Endometrial microvascular endothelial cells (primary cell): ENCODE data around the gene SMOC1. TPM values are rescaled to one million over a fixed set of nuclear protein-coding genes. Genes with fewer than 3 reads are reported as not detected.

Experiments used
- in situ Hi-C: cut with HindIII; loops from 2 replicates; pipeline ENCODE4 v1.10.0; 2017; ENCODE audit warnings: low sequenced_read_pairs, low pct_unique_long_range_greater_than_20kb; ENCODE audit errors: inconsistent ontology term
- total RNA-seq: library from RNA; depleted of rRNA; stranded (reverse); fragments of >200 nt; gene quantifications from one replicate; pipeline ENCODE4 v1.2.3, GENCODE V29; 2015; ENCODE audit errors: inconsistent ontology term

Gene SMOC1
- total RNA-seq, 1 donor from 2014 or later, result not detected

DNA sequence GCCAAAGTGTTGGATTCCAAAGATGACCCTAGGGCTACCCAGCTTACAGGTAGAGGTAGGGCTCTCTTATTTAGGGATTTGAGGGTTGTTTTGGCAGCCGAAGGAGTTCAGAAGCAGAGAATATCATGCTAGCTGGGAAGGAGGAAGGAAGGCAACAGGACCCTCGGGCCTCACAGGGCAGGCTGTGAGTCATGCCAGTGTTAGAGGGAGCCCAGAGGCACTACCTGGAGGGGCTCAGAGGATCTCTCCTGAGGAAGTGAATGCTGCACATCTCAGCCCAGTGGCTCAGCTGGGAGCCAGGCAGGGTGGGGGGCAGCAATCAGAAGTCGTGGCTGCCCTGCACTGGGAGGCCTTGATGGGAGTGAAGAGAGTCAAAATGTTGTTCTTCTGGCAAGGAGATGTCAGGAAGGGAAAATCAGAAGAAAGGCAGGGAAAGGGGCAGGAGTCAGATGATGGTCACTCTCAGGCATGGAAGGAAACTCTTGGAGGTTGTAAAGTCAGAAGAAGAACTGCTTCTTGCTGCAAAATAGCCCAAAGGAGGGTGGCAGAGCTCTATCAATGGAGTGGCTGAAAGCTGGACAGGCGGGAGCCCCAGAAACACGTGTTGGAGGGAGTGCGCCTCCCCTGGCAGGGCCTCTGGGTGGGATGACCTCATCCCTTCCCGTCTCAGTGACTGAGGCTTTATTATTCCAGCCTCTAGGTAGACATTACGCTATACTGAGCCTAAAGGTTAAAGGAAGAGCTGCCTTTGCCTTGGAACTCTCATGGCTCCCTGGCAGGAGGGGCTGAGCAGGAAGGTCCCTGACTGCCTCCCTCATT is 141.3 kb downstream of the SMOC1 start:
- in situ Hi-C loops, result no loop called here

- in situ Hi-C loops, result no loop called here
Observed at GRCh38 chr14:70021548-70022220, 142.5 kb downstream of the SMOC1 start.

GRCh38 chr14:70022771-70023445 is 143.7 kb downstream of the SMOC1 start:
- in situ Hi-C loops, result no loop called here

DNA sequence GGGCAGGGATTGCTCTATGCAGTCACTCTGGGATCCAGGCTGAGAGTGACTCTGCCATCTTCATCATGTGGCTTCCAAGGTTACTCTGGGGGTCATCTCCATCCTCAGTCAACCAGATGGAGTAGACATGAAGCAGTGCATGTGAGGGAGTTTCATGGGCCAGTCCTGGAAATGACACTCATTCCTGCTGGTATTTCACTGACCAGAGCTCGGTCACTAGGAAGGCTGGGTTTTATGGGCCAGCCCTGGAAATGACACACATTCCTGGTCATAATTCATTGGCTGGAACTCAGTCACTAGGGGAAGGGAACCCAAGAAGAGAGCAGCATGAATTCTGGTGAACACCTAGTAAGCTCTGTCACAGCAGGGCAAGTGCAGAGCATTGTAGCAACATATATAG is 144.7 kb downstream of the SMOC1 start:
- in situ Hi-C loops, result no loop called here

DNA sequence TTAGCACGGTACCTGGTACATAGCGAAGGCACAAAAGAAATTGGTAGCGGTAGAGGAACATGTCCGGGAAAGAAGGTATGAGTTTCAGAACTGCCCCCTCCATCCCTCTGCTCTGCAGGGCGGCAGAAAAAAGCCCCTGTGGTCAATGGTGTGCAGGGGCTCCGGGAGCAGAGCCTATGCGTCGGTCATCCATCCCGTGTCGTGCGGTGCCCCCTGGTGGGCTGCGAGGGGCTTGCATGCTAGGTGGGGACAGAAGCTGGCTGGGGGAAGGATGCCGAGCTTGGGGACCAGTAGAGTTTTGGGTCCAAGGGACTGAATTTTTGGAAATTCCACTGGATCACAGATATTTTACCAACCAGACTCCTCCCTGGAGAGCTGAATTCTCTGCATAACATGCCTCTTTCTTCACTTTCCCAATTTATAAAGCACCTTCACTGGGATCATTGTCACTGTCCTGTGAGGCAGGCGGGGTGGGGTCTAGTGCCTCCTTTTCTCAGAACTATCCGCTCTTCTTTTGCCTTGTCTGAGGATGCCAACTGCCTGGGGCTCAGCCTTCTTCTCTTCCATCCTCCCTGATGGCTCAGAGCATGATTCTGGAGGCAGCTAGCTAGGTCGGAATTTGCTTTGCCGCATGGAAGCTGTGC is 148.7 kb downstream of the SMOC1 start:
- in situ Hi-C loops, result no loop called here

DNA sequence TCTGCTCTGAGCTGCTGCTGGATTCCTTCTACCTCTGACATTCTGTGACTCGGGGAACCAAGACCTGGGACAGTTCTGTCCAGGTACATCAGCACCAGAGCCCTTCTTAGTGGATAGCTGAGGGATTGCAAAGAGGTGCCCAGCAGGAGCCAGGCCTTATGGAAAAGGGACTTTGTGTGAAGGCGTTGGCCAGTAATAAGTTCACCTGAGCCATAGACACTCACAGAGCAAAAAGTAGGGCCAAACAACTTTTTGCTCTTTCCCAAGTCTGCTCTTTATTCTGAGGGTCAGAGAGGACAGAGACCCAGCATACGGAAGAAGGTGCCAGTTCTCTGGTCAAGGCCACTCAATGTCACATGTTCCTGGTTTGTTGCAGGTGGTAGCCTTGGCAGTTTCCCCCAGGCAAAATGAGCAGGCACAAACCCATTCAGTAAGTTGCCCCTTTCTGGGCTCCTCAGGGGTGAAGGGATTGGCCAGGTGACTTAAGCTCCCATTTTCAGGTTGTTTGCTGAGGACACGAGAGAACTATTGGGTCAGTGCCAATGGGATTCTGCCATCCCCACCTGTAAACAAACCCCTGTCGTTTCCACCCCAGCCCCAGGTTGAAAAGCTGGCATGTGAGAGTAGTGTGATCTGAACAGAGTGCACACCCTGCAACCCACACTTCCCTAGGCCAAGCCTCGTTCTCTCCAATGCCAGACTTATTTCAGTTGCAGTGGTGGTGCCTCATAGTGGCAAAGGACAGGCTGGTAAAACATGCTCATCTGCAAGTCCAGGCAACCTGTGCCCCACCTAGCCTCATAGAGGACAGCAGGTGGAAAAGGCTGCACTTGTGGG is 150.3 kb downstream of the SMOC1 start:
- in situ Hi-C loops, result no loop called here

GRCh38 chr14:70032016-70032415 is 152.8 kb downstream of the SMOC1 start:
- in situ Hi-C loops, result no loop called here

- in situ Hi-C loops, result no loop called here
Observed at GRCh38 chr14:70032447-70032846, 153.2 kb downstream of the SMOC1 start.

DNA sequence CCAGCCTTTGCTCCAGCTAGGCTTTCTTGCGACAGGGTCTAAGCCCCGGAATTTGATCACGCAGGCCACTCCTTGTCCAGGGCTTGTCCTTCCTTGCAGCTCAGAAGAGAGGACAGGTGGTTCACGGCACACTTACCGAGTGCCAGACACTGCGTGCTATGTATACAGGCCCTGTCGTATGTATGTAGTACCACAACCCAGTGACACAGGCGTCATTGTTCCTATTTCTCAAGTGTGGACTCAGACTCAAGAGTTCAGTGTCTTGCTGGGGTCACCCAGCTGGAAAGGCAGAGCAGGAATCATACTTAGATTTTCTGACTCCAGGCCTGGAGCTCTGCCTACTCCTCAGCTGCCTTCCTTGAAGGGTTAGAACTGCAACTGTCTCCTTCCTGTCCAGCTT is 153.9 kb downstream of the SMOC1 start:
- in situ Hi-C loops, result no loop called here

DNA sequence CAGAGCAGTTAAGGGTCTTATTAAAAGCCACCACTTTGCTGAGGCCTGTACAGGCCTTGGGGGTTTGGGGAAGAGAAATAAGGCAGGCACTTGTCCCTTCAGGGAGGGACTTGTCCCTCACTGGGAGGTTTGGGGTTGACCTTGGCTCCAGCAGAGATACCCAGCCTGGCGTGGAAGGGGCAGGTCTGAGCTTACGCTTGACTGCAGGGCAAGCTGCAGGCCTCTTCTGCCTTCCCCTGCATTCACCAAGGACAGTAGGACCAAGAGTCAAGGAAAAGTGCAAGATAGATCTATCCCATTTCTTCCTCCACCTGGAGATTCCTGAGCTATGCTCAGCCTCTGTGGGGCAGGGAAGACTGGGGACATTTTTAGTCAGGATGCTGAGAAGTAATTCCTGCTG is 154.3 kb downstream of the SMOC1 start:
- in situ Hi-C loops, result no loop called here

DNA sequence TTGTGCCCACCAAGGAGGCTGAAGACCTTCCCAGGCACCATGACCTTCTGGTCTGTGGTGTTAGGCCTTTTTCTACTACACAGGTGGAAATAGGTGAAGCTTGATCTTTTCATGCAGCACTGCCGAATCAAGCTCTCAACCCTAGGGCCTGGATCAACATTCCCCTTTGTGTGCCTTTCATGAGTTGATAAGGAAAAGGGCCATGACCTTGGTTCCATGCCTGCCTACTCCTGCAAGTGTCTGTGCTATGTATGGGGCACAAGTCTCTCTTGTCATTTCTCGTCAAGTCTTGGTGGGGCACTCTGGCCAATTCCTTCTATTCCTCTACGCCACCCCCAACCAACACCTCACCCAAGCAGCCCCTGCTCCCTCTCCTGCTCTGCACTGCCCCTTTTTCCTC is 155.0 kb downstream of the SMOC1 start:
- in situ Hi-C loops, result no loop called here

DNA sequence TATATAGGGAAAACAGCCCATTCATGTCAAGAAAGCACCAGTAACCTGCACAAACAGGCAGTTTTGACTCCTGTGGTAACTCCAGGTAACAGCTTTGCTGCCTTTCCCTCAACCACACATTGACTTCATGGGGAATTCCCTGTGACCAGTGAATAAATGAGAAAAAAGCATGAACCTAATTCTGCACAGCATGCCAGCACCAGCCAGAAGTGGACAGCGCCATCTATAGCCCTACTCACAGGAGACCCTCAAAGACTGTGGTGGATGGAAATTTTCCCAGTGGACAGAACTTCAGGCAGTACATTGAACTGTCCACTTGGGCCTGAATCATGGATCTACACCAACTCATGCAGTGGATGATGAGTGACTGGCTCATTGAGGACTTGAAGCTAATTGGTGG is 157.4 kb downstream of the SMOC1 start:
- in situ Hi-C loops, result no loop called here

DNA sequence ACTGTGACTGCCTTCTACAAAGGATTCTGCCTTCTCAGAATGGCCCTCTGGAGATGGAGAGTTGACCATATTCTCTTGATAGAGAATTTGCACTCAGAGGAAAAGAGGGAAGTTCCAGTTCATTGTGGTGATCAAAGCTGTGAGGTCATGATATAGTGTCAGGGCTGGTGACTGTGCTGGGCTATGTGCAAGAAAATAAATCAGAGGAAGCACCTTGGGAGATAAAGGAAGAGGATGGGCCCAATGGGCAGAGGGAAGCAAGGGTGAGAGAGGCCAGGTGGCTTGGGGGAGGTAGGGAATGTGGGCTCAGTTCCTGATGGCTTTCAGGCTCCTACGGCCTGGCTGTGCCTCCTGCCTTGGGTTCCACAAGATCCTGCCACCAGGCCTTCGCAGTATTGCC is 163.8 kb downstream of the SMOC1 start:
- in situ Hi-C loops, result no loop called here

DNA sequence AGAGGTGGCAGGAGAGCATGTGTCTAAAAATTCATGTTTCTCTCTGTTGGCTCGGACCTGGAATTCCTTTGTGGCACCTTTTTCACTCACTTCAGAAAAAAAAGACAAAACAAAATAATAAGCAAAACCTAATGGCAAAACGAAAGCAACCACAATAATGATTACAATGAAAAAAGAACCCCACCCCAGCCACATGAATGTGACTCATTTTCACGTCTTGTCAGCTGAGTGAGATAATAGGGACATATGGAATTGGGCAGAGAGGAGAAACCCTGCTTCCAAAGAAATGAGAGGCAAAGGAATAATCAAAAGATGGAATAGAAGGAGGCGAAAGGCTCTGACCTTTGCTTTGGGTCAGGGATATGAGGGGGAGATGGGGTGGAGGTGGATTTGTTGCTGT is 166.1 kb downstream of the SMOC1 start:
- in situ Hi-C loops, result no loop called here

- in situ Hi-C loops, result no loop called here
Observed at GRCh38 chr14:70045844-70046535, 166.8 kb downstream of the SMOC1 start.

- in situ Hi-C loops, result no loop called here
Observed at GRCh38 chr14:70047598-70048312, 168.5 kb downstream of the SMOC1 start.

DNA sequence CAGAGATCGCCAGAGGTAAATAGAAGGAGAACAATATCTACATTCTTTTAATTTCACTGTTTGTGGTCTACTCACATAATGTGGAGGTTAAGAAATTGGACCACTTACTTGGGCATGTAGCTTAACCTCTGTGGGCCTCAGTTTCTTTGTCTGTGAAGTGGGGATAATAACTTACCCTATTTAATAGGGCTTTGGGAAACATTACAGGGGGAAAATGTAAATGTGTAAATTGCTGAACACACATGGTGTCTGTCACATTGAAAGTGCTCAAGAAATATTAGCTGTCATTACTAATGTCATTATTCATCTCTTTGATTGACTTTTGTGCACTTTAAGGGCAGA is 169.1 kb downstream of the SMOC1 start:
- in situ Hi-C loops, result no loop called here

GRCh38 chr14:70049605-70050004 is 170.4 kb downstream of the SMOC1 start:
- in situ Hi-C loops, result no loop called here
